Spleen (tissue), 11 donors: ENCODE measurements around the gene CLHC1. TPM values are rescaled to one million over a fixed set of nuclear protein-coding genes. Genes with fewer than 3 reads are reported as not detected.

Source experiments
- DNase-seq: peaks from one replicate; pipeline ENCODE4 v3.0.0-alpha.2; 2020
- H3K27ac ChIP-seq, 8 donors: fragments of 200-600 bp; sonication (generic) in 7 of 8; 1 replicate in 4 of 8; 2 replicates in 4 of 8; pipeline versions ENCODE4 v1.5.0 to v1.8.0; 2016 to 2021; ENCODE audit warnings: inconsistent platforms in 4 of 8, mild to moderate bottlenecking in 4 of 8, moderate library complexity in 1 of 8
- H3K27me3 ChIP-seq, 7 donors: fragments of 200-600 bp; sonication (generic) in 6 of 7; replicated peaks in 1 of 7; 1 replicate in 4 of 7; 2 replicates in 3 of 7; pipeline versions ENCODE4 v1.5.0 to v1.8.0; 2016 to 2021; ENCODE audit warnings: inconsistent platforms in 3 of 7, mild to moderate bottlenecking in 1 of 7
- H3K36me3 ChIP-seq, 6 donors: fragments of 200-600 bp; sonication (generic) in 5 of 6; 1 replicate in 4 of 6; 2 replicates in 2 of 6; pipeline versions ENCODE4 v1.5.0 to v1.8.0; 2016 to 2021; ENCODE audit warnings: inconsistent platforms in 2 of 6
- H3K4me1 ChIP-seq, 6 donors: fragments of 200-600 bp; sonication (generic) in 5 of 6; 1 replicate in 3 of 6; 2 replicates in 3 of 6; pipeline versions ENCODE4 v1.5.0 to v1.8.0; 2016 to 2021; ENCODE audit warnings: inconsistent platforms in 3 of 6
- H3K4me3 ChIP-seq, 8 donors: fragments of 200-600 bp; sonication (generic) in 7 of 8; 1 replicate in 4 of 8; 2 replicates in 4 of 8; pipeline versions ENCODE4 v1.5.0 to v1.8.0; 2016 to 2021; ENCODE audit warnings: inconsistent platforms in 4 of 8, mild to moderate bottlenecking in 4 of 8, moderate library complexity in 2 of 8
- H3K9me3 ChIP-seq, 8 donors: fragments of 200-600 bp; sonication (generic) in 7 of 8; 1 replicate in 4 of 8; 2 replicates in 4 of 8; pipeline versions ENCODE4 v1.5.0 to v1.8.0; 2016 to 2021; ENCODE audit warnings: inconsistent platforms in 4 of 8
- POLR2A ChIP-seq, 3 donors: fragments of 450-650 bp; IDR thresholded peaks; one replicate each; pipeline ENCODE4 v1.5.1; 2017; ENCODE audit warnings: antibody characterized with exemption in 3 of 3, mild to moderate bottlenecking in 1 of 3
- POLR2AphosphoS5 ChIP-seq, 3 donors: sonication (generic); formaldehyde crosslinking; IDR thresholded peaks; one replicate each; pipeline ENCODE4 v1.5.1; 2017; ENCODE audit warnings: antibody characterized with exemption in 3 of 3
- WGBS, 5 donors: extraction: QIAGEN DNeasy Blood & Tissue Kit in 3 of 5; methylation state at CpG; one replicate each; pipeline versions ENCODE4 v1.1.5 to v1.1.7; 2013 to 2018; 5-methylcytosine and 5-hydroxymethylcytosine counted together
- intact Hi-C: fragments of 100-400 bp; cut with DNase I; formaldehyde crosslinking; loops from one replicate; pipeline ENCODE4 v1.15.0; 2023; ENCODE audit warnings: low total_unique reads
- polyA plus RNA-seq, 3 donors: library from polyadenylated mRNA; stranded (reverse); fragments of 200-250 nt; gene quantifications; one replicate each; pipeline ENCODE4 v1.2.1, GENCODE V29; 2013
- total RNA-seq, 7 donors: library from RNA; depleted of rRNA in 3 of 7; stranded (reverse); fragments of >200 nt in 3 of 7; fragmentation: NEBNext Ultra II Directional in 4 of 7; extraction: Animal tissue kit (Norgen Biotek cat#: 25700) in 4 of 7; gene quantifications; one replicate each; pipeline versions ENCODE4 v1.1.0 to v1.2.1, GENCODE V29; 2016 to 2021
- TF ChIP-seq, protein P1 (sequence below), 11 experiments: fragments of 200-600 bp in 7 of 11; fragments of 450-650 bp in 4 of 11; sonication (generic) in 4 of 11; IDR thresholded peaks in 8 of 11; conservative IDR thresholded peaks in 3 of 11; 1 replicate in 7 of 11; 2 replicates in 4 of 11; pipeline versions ENCODE4 v1.4.0 to v1.8.0; 2016 to 2021; ENCODE audit warnings: antibody characterized with exemption in 11 of 11, inconsistent platforms in 4 of 11, mild to moderate bottlenecking in 1 of 11
- donor health status: healthy with polysubstance abuse.
- donor health status: DM: no; HTN: no; CAD: no; lungs with moderate emphysema.
- donor health status: DM: no; HTN: no; CAD: no.
- donor health status: Bipolar disorder and iron deficiency.
- donor health status: healthy.
- donor health status: DM: no; HTN: no; CAD: no.
- donor health status: DM: yes; HTN: yes; CAD: no.

CLHC1 gene
- total and polyA plus RNA-seq, 10 donors: 5.2 to 34.7 (median 11.4) TPM

DNA sequence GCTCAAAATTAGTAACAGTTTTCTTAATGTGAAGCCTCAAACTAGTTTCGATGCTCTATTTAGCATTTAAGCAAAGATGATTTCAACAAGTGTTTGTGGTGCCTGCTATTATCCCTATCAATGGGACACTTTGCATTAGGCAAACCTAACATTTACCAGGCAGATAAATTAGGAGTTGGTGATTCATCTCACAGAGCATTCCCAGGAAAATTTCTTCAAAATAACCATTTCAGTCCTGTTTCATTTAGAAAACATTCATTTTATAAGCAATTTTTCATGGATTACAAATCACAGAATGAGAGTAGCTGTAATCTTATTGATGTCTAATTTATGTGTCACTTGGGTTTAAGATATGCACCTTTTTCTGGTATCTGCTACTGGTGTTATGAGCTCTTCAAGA is 62.7 kb downstream of the CLHC1 start:
- TF ChIP-seq, protein P1, sequence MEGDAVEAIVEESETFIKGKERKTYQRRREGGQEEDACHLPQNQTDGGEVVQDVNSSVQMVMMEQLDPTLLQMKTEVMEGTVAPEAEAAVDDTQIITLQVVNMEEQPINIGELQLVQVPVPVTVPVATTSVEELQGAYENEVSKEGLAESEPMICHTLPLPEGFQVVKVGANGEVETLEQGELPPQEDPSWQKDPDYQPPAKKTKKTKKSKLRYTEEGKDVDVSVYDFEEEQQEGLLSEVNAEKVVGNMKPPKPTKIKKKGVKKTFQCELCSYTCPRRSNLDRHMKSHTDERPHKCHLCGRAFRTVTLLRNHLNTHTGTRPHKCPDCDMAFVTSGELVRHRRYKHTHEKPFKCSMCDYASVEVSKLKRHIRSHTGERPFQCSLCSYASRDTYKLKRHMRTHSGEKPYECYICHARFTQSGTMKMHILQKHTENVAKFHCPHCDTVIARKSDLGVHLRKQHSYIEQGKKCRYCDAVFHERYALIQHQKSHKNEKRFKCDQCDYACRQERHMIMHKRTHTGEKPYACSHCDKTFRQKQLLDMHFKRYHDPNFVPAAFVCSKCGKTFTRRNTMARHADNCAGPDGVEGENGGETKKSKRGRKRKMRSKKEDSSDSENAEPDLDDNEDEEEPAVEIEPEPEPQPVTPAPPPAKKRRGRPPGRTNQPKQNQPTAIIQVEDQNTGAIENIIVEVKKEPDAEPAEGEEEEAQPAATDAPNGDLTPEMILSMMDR (IDR thresholded peaks at IDR 0.05 in 8 of 11, conservative IDR thresholded peaks at IDR 0.05 in 3 of 11): no peak
- no peak for TF ChIP-seq POLR2AphosphoS5 (IDR thresholded peaks at IDR 0.05)
- Histone ChIP-seq H3K36me3 (no peaks in the 10 kb centered on the region), H3K27me3 (no peaks in the 10 kb centered on the region), H3K27ac (no peak overlapping the region), H3K4me1 (peaks cover 0 to 12% (median 3%) of the 10 kb centered on the region in 6 donors), H3K9me3 (no peaks in the 10 kb centered on the region), H3K4me3 (no peak overlapping the region)
- intact Hi-C loops: loop anchor here (5.0 kb wide), 2 partner anchors 152 to 272 kb away; no protein-coding TSS in a partner anchor
- WGBS, 5 donors: 87 to 98% (median 94%) methylated on average over 1 of the region's 1 CpG
- no peak for DNase-seq

DNA sequence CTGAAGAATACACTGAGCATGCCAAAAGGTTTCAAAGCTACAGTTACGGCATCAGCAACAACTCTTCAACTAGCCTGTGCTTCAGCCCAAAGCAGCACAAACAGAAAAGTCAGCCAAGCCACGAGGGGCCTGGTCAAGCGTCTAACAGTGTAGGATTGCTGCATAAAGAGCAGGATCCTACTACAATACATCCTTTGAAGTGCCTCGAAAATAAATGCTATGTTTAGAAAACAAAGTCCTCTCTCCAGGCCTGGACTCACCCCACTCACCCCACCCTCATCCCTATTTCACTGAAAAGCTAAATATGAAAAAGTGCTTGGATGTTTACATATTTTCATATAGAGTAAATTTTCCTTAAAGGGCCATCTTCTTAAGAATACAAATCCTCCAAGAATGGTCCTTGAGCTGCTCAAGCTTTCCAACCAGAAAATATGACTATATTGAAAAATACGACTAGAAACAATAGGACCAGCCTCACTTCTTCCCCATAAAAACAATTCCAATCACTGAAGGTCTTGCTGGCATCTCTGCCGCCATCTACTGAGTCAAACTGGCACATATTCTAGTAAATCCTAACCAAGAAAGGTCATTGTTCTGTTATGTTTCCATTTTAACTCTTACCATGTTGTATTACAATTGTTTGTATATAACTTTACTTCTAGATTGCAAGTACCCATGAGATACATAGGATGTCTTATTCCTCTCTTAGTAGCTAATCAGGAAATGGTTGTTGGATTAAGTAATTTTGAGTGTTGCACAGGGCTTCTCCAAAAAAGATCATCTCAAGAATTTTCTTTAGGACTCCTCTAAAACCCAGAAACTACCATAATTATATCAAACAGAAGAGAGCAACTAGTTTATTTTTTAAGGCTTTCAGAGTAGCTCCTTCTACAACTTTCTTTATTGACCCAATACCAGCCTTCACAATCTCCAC is 63.6 kb downstream of the CLHC1 start:
- H3K36me3 ChIP-seq: no peaks in the 10 kb centered on the region
- no peak overlapping the region for H3K4me3 ChIP-seq
- no peaks in the 10 kb centered on the region for H3K9me3 ChIP-seq
- H3K27me3 ChIP-seq: no peaks in the 10 kb centered on the region
- DNase-seq: no peak
- H3K27ac ChIP-seq: peak overlapping the region in 2 of 8 donors; percentile 15 to 21
- H3K4me1 ChIP-seq: peaks cover 0 to 15% (median 3%) of the 10 kb centered on the region in 6 donors
- intact Hi-C loops: loop anchor here (5.0 kb wide), 2 partner anchors 151 to 271 kb away; no protein-coding TSS in a partner anchor
- no peak for TF ChIP-seq POLR2A (IDR thresholded peaks at IDR 0.05)
- no peak for TF ChIP-seq POLR2AphosphoS5 (IDR thresholded peaks at IDR 0.05)
- TF ChIP-seq, protein P1 (IDR thresholded peaks at IDR 0.05 in 8 of 11, conservative IDR thresholded peaks at IDR 0.05 in 3 of 11): peak; percentile 41 to 86 (median 66)
- 42 to 50% (median 46%) methylated on average over 6 of the region's 6 CpGs for WGBS, 5 donors

DNA sequence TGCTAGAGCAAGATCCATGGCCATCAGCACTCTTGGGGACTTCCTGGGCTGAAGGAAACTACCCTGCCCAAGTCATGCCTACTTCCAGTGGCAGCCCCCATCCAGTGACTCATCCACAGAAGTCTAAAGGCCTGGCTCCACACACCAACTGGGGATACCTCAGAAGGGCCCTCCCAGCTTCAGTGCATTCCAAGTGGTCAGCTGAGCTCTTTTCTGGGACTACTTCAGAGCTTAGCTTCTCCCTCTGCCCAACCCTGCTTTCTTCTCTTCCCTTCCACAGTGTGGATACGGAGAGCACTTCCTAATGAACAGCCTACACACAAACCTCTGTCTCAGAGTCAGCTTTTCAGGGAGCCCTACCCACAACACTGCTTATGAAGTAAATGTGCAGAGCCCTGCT is 66.5 kb downstream of the CLHC1 start:
- WGBS, 5 donors: 73 to 100% (median 86%) methylated on average over 1 of the region's 1 CpG
- Histone ChIP-seq H3K4me1 (peaks cover 0 to 44% (median 24%) of the 10 kb centered on the region in 6 donors), H3K27ac (no peak overlapping the region), H3K27me3 (no peaks in the 10 kb centered on the region), H3K4me3 (no peak overlapping the region), H3K9me3 (no peaks in the 10 kb centered on the region), H3K36me3 (no peaks in the 10 kb centered on the region)
- DNase-seq: no peak
- intact Hi-C loops: loop anchor here (5.0 kb wide), 2 partner anchors 148 to 268 kb away; no protein-coding TSS in a partner anchor
- TF ChIP-seq POLR2AphosphoS5 (IDR thresholded peaks at IDR 0.05) (no peak), POLR2A (IDR thresholded peaks at IDR 0.05) (no peak)
- TF ChIP-seq, protein P1 (IDR thresholded peaks at IDR 0.05 in 8 of 11, conservative IDR thresholded peaks at IDR 0.05 in 3 of 11): no peak
